ENCODE results near the gene GAB2. TPM values are rescaled to one million over a fixed set of nuclear protein-coding genes. Genes with fewer than 3 reads are reported as not detected.

Gene GAB2
- total RNA-seq, 1 experiment from 2014 or later, result 3.3 TPM

GRCh38 chr11:78276311-78276710 is 141.3 kb downstream of the GAB2 start:
- Mint-ChIP-seq H3K36me3 (ENCODE audit: insufficient read depth in 1 of 3, low read depth in 3 of 3) (peaks cover 16 to 31% (median 29%) of the 10 kb centered on the region in 3 experiments), H3K4me1 (no peaks in the 10 kb centered on the region; a peak in 1 of 4 replicates), H3K27ac (no peak overlapping the region), H3K27me3 (ENCODE audit: low read depth) (peaks cover 2% of the 10 kb centered on the region), H3K4me3 (no peak overlapping the region), H3K9me3 (peaks cover 28 to 31% of the 10 kb centered on the region in 2 experiments)
- H3K79me1 ChIP-seq (ENCODE audit: insufficient read depth, low read depth, low read length, poor library complexity, severe bottlenecking), result no peaks in the 10 kb centered on the region
- H2BK20ac ChIP-seq (ENCODE audit: low read depth, low read length, poor library complexity, severe bottlenecking), result no peak overlapping the region
- H3K4me2 ChIP-seq (ENCODE audit: insufficient read depth, insufficient read length, low read length), result no peak overlapping the region
- no CpG with 5 or more reads among the region's 3 CpGs for WGBS (ENCODE audit: extremely low coverage, insufficient read length, low lambda C conversion rate)
- no peak overlapping the region for H4K8ac ChIP-seq (replicated peaks; ENCODE audit: insufficient read length, low read depth, low read length)
- H3K9ac ChIP-seq (ENCODE audit: extremely low read depth, insufficient read length, low read length), result no peak overlapping the region
- no peak overlapping the region for H2AK5ac ChIP-seq (ENCODE audit: insufficient read length, low read length)
- H2BK15ac ChIP-seq (ENCODE audit: low read depth, low read length), result no peak overlapping the region
- H2BK120ac ChIP-seq (ENCODE audit: low read depth, low read length, poor library complexity, severe bottlenecking), result no peak overlapping the region
- H3K23ac ChIP-seq (ENCODE audit: insufficient read length, low read depth, low read length), result no peak overlapping the region
- no peaks in the 10 kb centered on the region for H3K4me1 ChIP-seq (ENCODE audit: insufficient read depth, low read length)
- no peak for TF ChIP-seq CTCF (conservative IDR thresholded peaks at IDR 0.05)
- no peaks in the 10 kb centered on the region for H3K27me3 ChIP-seq (ENCODE audit: insufficient read depth, low read length)
- DNase-seq, result no peak
- H4K20me1 ChIP-seq (ENCODE audit: control insufficient read depth, insufficient read depth, insufficient read length), result no peaks in the 10 kb centered on the region
- no peak overlapping the region for H2BK12ac ChIP-seq (ENCODE audit: insufficient read length, low read depth, low read length)
- no peak overlapping the region for H3K56ac ChIP-seq (ENCODE audit: insufficient read length, low read depth, low read length)
- no peak overlapping the region for H3K18ac ChIP-seq (ENCODE audit: insufficient read length, low read depth, low read length)
- no peak overlapping the region for H4K5ac ChIP-seq (ENCODE audit: insufficient read length, low read depth, low read length)
- no peaks in the 10 kb centered on the region for H3K23me2 ChIP-seq (ENCODE audit: insufficient read length, low read depth, low read length, poor library complexity, severe bottlenecking)
- H3T11ph ChIP-seq (ENCODE audit: low read length), result no peak overlapping the region
- H3K27ac ChIP-seq (ENCODE audit: insufficient read length, low read depth, low read length), result no peak overlapping the region
- no peaks in the 10 kb centered on the region for H3K79me2 ChIP-seq (ENCODE audit: insufficient read depth, low read length)
- H3K9me3 ChIP-seq (ENCODE audit: control insufficient read depth, low read depth, low read length), result no peaks in the 10 kb centered on the region
- H4K91ac ChIP-seq (ENCODE audit: insufficient read length, low read depth, low read length), result no peak overlapping the region
- H3K4ac ChIP-seq (ENCODE audit: low read depth, low read length), result no peak overlapping the region
- H2AFZ ChIP-seq (ENCODE audit: low read length), result no peak overlapping the region
- H2BK5ac ChIP-seq (ENCODE audit: insufficient read length, low read length), result no peak overlapping the region
- no peak overlapping the region for H3K14ac ChIP-seq (ENCODE audit: insufficient read depth, low read length)

Data from H9 (cell line).